ENCODE measurements around the gene NUP155. TPM values are rescaled to one million over a fixed set of nuclear protein-coding genes. Genes with fewer than 3 reads are reported as not detected.

Gene NUP155
- total and polyA plus RNA-seq, 2 experiments from 2014 or later, result 24.3 to 94.6 TPM

DNA sequence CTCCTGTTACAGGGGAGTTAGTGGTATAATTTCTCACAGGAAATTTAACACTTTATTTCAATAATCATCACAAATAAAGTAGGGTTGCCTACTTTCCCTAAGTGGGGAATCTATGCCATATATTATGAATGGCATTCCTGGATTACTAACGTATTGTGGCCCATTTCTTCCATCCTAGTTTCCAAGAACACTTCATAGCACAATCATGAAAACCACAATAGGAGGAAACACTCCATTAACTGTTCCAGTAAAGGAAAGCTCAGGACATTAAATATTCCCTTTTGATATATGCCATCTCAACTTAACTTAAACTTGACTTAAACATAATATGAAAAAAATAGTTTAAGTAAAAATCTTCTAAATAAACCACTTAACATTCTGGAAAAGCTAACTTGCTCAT is 123.9 kb downstream of the NUP155 start:
- DNase-seq (ENCODE audit: low spot score) (no peak), ATAC-seq (no peak)
- Histone ChIP-seq H3K79me2 (replicated peaks; ENCODE audit: insufficient read depth) (no peaks in the 10 kb centered on the region), H3K27ac (ENCODE audit: low read depth) (no peak overlapping the region), H3K4me1 (ENCODE audit: insufficient read depth) (peaks cover 15% of the 10 kb centered on the region), H3F3A (replicated peaks; ENCODE audit: low read depth) (peaks cover 22% of the 10 kb centered on the region), H4K20me1 (replicated peaks; ENCODE audit: insufficient read depth) (no peaks in the 10 kb centered on the region), H2AFZ (no peak overlapping the region), H3K4me3 (no peak overlapping the region), H3K4me2 (no peak overlapping the region), H3K27me3 (ENCODE audit: insufficient read depth) (no peaks in the 10 kb centered on the region), H3K36me3 (ENCODE audit: insufficient read depth) (no peaks in the 10 kb centered on the region), H3K9me2 (ENCODE audit: insufficient read depth) (no peaks in the 10 kb centered on the region)
- Mint-ChIP-seq H3K27ac (no peak overlapping the region), H3K9me3 (no peaks in the 10 kb centered on the region), H3K4me1 (peaks cover 8% of the 10 kb centered on the region), H3K4me3 (no peak overlapping the region), H3K36me3 (ENCODE audit: low read depth) (no peaks in the 10 kb centered on the region), H3K27me3 (ENCODE audit: insufficient read depth, low read depth, poor library complexity) (peaks cover 6% of the 10 kb centered on the region)
- TF ChIP-seq, protein P1, sequence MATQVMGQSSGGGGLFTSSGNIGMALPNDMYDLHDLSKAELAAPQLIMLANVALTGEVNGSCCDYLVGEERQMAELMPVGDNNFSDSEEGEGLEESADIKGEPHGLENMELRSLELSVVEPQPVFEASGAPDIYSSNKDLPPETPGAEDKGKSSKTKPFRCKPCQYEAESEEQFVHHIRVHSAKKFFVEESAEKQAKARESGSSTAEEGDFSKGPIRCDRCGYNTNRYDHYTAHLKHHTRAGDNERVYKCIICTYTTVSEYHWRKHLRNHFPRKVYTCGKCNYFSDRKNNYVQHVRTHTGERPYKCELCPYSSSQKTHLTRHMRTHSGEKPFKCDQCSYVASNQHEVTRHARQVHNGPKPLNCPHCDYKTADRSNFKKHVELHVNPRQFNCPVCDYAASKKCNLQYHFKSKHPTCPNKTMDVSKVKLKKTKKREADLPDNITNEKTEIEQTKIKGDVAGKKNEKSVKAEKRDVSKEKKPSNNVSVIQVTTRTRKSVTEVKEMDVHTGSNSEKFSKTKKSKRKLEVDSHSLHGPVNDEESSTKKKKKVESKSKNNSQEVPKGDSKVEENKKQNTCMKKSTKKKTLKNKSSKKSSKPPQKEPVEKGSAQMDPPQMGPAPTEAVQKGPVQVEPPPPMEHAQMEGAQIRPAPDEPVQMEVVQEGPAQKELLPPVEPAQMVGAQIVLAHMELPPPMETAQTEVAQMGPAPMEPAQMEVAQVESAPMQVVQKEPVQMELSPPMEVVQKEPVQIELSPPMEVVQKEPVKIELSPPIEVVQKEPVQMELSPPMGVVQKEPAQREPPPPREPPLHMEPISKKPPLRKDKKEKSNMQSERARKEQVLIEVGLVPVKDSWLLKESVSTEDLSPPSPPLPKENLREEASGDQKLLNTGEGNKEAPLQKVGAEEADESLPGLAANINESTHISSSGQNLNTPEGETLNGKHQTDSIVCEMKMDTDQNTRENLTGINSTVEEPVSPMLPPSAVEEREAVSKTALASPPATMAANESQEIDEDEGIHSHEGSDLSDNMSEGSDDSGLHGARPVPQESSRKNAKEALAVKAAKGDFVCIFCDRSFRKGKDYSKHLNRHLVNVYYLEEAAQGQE (IDR thresholded peaks at IDR 0.05; ENCODE audit: unreplicated experiment), result no peak
- TF ChIP-seq EZH2phosphoT487 (IDR thresholded peaks at IDR 0.05; ENCODE audit: unreplicated experiment), result no peak
- TF ChIP-seq EZH2 (IDR thresholded peaks at IDR 0.05; ENCODE audit: low read depth, unreplicated experiment), result no peak
- TF ChIP-seq POLR2AphosphoS5 (IDR thresholded peaks at IDR 0.05; ENCODE audit: low read depth), result no peak
- TF ChIP-seq, protein P2, sequence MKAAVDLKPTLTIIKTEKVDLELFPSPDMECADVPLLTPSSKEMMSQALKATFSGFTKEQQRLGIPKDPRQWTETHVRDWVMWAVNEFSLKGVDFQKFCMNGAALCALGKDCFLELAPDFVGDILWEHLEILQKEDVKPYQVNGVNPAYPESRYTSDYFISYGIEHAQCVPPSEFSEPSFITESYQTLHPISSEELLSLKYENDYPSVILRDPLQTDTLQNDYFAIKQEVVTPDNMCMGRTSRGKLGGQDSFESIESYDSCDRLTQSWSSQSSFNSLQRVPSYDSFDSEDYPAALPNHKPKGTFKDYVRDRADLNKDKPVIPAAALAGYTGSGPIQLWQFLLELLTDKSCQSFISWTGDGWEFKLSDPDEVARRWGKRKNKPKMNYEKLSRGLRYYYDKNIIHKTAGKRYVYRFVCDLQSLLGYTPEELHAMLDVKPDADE (IDR thresholded peaks at IDR 0.05), result no peak
- TF ChIP-seq ZNF331 (CRISPR knock-in tag; IDR thresholded peaks at IDR 0.05; ENCODE audit: low read depth), result no peak
- TF ChIP-seq, protein P3, sequence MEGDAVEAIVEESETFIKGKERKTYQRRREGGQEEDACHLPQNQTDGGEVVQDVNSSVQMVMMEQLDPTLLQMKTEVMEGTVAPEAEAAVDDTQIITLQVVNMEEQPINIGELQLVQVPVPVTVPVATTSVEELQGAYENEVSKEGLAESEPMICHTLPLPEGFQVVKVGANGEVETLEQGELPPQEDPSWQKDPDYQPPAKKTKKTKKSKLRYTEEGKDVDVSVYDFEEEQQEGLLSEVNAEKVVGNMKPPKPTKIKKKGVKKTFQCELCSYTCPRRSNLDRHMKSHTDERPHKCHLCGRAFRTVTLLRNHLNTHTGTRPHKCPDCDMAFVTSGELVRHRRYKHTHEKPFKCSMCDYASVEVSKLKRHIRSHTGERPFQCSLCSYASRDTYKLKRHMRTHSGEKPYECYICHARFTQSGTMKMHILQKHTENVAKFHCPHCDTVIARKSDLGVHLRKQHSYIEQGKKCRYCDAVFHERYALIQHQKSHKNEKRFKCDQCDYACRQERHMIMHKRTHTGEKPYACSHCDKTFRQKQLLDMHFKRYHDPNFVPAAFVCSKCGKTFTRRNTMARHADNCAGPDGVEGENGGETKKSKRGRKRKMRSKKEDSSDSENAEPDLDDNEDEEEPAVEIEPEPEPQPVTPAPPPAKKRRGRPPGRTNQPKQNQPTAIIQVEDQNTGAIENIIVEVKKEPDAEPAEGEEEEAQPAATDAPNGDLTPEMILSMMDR (conservative IDR thresholded peaks at IDR 0.05; ENCODE audit: low read depth in 2 of 2), result no peak
- no peak for TF ChIP-seq JUNB (IDR thresholded peaks at IDR 0.05; ENCODE audit: unreplicated experiment)
- no peak for TF ChIP-seq STAT1 (IDR thresholded peaks at IDR 0.05; ENCODE audit: unreplicated experiment)
- TF ChIP-seq ZNF114 (CRISPR knock-in tag; IDR thresholded peaks at IDR 0.05), result no peak
- no peak for TF ChIP-seq CREB1 (CRISPR knock-in tag; IDR thresholded peaks at IDR 0.05; ENCODE audit: low read depth)

Small RNAs within 50 kb of the gene (small RNA-seq; reads per million reads assigned to genes)
- not detected for gene RNU7-75P (ENCODE audit: low replicate concordance)

Other genes starting within 250 kb of the NUP155 start
- gene CPLANE1, start 121.7 kb downstream of the NUP155 start, total RNA-seq (2014; rRNA removed; shearing (Covaris generic)), result 6.6 and 8.3 TPM in 2 replicates
- gene CPLANE1, start 121.7 kb downstream of the NUP155 start, polyA plus RNA-seq (2016; fragmentation: Nextera tagmentation; extraction: Ambion mirVana), result 2.4 and 5.1 TPM in 2 replicates
- 28.5 and 34.9 TPM in 2 replicates for gene WDR70, start 8.2 kb upstream of the NUP155 start, total RNA-seq (2014; rRNA removed; shearing (Covaris generic))
- 86.7 and 103 TPM in 2 replicates for gene WDR70, start 8.2 kb upstream of the NUP155 start, polyA plus RNA-seq (2016; fragmentation: Nextera tagmentation; extraction: Ambion mirVana)

All from GM23338 (cell line).